Activated CD4-positive, alpha-beta T cell treated with anti-CD3 and anti-CD28 coated beads, Interleukin-2, amount 50 U/mL, for 16 hours (primary cell): Measurements from ENCODE around the gene TMEM174.

ENCODE experiments used
- DNase-seq: peaks from one replicate; pipeline ENCODE4 v3.0.0-alpha.2; 2020

TMEM174 gene, protein sequence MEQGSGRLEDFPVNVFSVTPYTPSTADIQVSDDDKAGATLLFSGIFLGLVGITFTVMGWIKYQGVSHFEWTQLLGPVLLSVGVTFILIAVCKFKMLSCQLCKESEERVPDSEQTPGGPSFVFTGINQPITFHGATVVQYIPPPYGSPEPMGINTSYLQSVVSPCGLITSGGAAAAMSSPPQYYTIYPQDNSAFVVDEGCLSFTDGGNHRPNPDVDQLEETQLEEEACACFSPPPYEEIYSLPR

DNA sequence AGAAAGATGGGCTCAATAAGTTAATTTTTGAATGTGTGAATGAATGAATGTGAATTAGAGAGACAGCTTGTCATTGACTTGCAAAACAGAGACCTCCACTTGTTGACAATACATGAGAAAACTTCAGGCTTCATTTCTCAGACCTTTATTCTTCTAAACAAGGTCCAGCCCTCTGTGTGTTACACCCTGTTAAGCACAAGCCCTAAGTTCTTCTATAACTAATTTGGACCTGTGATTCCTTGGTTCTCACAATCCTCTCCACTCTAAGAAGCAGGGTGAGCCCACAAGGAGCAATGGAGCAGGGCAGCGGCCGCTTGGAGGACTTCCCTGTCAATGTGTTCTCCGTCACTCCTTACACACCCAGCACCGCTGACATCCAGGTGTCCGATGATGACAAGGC lies at the start of gene TMEM174:
TSS of gene TMEM174 (plus strand) at position 243 of the 400 bp plus-strand sequence. CDS start at position 294, 51 bp downstream.
- no peak for DNase-seq

DNA sequence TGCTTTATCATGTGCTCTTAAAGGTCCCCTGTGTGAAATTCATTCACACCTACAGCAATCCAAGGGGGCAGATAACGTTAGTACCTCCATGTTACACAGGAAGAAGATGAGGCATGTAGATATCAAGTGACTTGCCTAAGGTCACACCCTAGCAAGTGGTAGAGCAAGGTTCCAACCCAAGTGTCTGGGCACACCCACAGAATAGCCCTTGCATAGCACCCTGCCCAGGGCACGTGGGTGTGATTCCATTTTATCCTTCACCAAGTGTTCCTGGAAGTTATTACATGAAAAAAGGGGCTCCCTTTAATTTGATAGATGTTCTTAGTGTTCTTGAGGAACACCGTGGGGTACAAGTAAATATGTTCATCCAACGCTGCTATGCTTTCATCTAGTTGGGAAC lies 47.7 kb upstream of the TMEM174 start:
- no peak for DNase-seq

DNA sequence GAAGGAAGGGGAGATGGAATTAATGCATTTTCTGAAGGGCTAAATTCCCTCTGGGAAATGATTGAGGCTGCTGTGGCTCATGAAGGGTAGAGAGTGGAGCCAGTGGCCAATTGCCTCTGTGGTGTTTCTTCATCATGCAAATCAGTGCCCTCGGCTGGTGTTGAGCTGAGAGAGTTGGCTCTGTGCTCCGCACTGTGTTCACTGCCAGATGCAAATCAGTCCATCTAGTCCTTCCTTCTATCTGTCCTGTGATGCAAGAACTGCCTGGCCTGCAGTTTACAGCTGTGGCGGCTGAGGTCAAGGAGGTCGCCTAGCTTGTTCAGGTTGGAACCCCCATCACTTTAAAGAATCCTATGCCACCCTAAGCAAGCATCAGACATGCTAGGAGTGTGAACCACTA lies 46.6 kb upstream of the TMEM174 start:
- no peak for DNase-seq

GRCh38 chr5:73126957-73127356 lies 46.0 kb upstream of the TMEM174 start:
- DNase-seq = no peak

DNA sequence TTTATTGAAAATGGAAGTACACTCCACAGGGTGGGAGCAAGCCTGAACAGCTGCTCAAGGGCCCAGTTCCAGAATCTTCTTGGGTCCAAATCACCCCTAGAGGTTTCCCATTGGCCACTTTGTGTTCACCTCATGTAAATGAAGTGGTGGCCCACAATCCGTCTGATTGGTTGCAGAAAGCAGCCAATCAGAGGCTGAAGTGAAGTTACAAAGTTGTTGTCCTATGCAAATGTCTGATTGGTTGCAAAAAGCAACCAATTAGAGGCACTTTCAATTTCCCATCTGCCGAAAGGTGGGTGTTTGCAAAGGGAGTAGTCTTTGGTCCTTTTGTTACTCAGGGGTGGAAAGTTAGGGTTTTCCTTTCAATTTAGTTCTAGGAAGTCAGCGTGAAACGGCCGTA lies 43.9 kb upstream of the TMEM174 start:
- no peak for DNase-seq

DNA sequence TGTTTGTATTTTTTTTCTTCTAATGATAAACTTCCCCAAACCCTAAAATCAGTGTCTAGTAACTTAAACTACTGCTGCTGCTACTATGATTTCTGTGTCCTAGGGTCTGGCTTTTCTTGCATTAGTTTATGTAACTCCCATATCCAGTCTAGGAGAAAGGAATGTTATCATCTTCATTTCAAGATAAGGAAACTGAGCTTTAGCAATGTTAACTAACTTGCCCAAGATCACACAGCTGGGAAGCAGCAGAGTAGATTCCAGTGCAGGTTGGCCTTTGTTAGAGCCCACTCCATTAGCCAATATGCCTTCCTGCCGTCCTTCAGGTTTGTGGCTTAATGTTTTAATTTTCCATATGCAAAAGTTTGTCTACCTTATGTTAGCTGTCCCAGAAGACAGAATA lies 42.2 kb upstream of the TMEM174 start:
- no peak for DNase-seq

- DNase-seq = no peak
These were observed 41.1 kb upstream of the TMEM174 start for GRCh38 chr5:73131711-73132425.

GRCh38 chr5:73132759-73133158 lies 40.2 kb upstream of the TMEM174 start:
- no peak for DNase-seq

GRCh38 chr5:73135021-73135420 lies 38.0 kb upstream of the TMEM174 start:
- no peak for DNase-seq

- peak; percentile 16 for DNase-seq
These were observed 37.5 kb upstream of the TMEM174 start for GRCh38 chr5:73135429-73136054.

- no peak for DNase-seq
These were observed 36.9 kb upstream of the TMEM174 start for GRCh38 chr5:73136055-73136562.

- DNase-seq = no peak
These were observed 35.1 kb upstream of the TMEM174 start for GRCh38 chr5:73137563-73138530.

GRCh38 chr5:73139485-73139884 lies 33.5 kb upstream of the TMEM174 start:
- DNase-seq = no peak

DNA sequence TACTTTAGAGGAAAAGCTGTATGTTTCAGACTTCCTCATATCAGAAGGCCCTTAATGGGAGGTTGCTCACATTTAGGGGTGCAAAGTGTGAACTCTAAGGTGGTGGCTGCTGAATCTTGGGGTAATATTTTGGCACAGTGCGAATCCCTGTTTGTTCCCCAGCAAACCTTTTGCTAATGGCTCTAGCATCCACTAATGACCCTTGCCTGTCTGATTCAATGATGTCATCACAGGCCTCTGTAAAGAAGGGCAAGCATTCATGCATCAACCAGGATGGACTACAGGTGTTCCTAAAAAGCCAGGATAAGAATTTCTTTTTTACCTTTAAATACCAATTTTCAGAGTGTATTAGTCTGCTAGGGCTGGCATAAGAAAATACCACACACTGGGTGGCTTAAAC lies 32.2 kb upstream of the TMEM174 start:
- DNase-seq = no peak

DNA sequence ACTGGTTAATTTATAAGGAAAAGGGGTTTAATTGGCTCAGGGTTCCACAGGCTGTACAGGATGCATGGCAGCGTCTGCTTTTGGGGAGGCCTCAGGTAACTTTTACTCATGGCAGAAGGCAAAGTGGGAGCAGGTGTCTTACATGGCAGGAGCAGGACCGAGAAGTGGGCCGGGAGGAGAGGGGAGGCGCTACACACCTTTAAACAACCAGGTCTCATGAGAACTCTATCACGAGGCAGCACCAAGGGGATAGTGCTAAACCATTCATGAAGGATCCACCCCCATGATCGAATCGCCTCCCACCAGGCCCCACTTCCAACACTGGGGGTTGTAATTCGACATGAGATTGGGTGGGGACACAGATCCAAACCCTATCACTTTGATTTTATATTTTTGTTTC lies 31.0 kb upstream of the TMEM174 start:
- no peak for DNase-seq

DNA sequence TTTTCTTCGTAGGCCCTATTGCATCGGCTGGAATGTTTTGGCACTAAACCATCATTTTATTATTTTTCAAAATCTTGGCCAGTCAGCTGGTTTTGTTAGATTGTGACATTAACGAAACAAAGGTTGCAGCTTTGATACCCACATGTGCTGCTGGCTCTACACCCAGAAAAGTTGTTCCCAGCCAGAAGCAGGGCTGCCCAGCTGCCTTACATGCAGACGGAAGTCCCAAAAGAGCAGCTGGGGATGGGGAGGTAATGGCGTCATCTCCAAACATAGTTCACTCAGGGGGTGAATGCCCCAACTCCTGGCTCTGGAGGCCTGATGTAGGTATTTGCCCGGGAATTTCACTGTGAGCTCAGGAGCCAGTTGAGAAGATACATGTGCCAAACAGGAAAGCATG lies 29.3 kb upstream of the TMEM174 start:
- no peak for DNase-seq

GRCh38 chr5:73149540-73149939 lies 23.5 kb upstream of the TMEM174 start:
- no peak for DNase-seq

GRCh38 chr5:73150876-73151275 lies 22.1 kb upstream of the TMEM174 start:
- no peak for DNase-seq

GRCh38 chr5:73151766-73152410 lies 21.1 kb upstream of the TMEM174 start:
- no peak for DNase-seq

DNA sequence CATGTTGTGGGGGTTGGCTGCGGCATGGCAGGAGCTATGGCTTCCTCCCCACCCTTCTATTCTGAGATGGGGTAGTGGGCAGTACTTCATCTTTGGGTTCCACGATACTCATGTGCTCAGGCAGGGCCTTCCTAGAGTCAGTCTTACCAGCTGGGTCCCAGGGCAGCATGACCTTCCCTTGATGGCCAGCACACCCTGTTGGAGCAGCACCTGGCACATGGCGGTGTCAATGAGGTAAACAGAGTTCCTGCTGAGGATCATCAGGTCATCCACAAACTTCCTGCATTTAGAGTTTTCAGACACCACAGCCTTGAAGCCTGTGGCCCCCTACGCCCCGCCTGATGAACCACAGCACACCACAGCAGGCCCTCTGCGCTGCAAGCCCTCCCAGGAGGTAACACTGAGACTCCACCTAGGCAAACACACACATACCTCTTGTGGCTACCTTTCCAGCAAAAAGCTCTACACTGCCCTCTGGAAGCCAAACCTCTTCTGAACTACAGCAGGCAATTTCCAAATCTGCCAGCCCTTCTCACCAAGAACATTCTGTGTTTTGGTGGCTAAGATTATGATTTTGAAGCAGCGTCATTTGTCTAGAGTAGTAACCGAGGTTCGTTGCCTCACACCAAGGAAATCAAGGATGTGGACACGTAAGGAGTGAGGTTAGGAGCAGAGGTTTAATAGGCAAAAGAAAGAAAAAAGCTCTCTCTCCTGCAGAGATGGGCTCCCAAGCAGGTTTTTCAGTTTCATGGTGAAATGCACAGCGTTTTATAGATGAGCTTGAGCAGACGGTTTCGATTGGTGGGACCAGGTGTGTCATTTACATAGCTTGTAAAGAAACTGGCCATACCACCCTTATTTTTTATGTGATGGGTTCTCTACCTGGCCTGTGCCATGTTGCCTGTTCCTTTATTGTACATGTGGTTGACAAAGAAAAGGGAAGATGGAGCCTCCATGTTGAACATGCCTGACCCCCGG lies 20.3 kb upstream of the TMEM174 start:
- DNase-seq = no peak

DNA sequence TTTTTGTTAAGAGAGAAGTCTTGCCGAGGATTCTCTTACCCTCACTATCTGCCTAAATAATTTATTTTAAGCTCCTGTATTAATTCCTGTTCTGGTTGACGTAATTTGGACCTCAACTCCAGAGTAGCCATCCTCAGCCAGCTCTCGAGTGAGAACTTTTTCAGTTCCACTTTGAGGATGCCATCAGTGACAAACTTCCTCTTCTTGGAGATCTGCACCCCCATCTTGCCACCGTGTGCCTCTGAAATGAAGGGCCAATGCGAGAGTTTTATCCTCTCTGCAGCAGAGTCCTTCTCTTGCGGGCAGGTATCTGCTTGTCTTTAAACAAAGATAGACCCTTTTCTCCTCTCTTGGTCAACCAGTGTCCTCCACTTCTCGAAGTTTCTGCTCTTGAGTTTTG lies 19.5 kb upstream of the TMEM174 start:
- no peak for DNase-seq
